ENCODE data around the gene TULP4.

- TF ChIP-seq POLR2AphosphoS5 (IDR thresholded peaks at IDR 0.05; ENCODE audit: borderline replicate concordance, low read depth, low read length) (no peak), EZH2 (IDR thresholded peaks at IDR 0.05) (no peak), FOXP2 (optimal IDR thresholded peaks at IDR 0.05; ENCODE audit: control extremely low read depth, extremely low read length, insufficient read depth) (no peak)
These were observed 186.1 kb downstream of the TULP4 start for GRCh38 chr6:158498362-158498761.

Data from SK-N-MC (cell line).